HepG2 (cell line): Measurements from ENCODE around the gene PDE3B. TPM values are rescaled to one million over a fixed set of nuclear protein-coding genes. Genes with fewer than 3 reads are reported as not detected.

ENCODE experiments used
- ATF4 ChIP-seq, 2 experiments: fragments of 450-650 bp in 1 of 2; sonication (generic) in 1 of 2; formaldehyde crosslinking; IDR thresholded peaks; 2 replicates each; pipeline versions ENCODE4 v1.5.0 to v1.8.0; 2020 to 2022; ENCODE audit warnings: mild to moderate bottlenecking in 1 of 2, missing genetic modification reagents in 1 of 2
- ATRX ChIP-seq: sonication (generic); formaldehyde crosslinking; IDR thresholded peaks from 2 replicates; pipeline ENCODE4 v1.4.0; 2020; ENCODE audit warnings: missing genetic modification reagents, borderline replicate concordance
- BCL6 ChIP-seq: IDR thresholded peaks from 2 replicates; pipeline ENCODE4 v1.6.1; 2016; ENCODE audit warnings: missing genetic modification reagents, missing compliant biosample characterization
- CBX5 ChIP-seq: sonication (generic); formaldehyde crosslinking; IDR thresholded peaks from 2 replicates; pipeline ENCODE4 v1.4.0; 2020; ENCODE audit warnings: missing genetic modification reagents, borderline replicate concordance
- FOXA1 ChIP-seq, 2 experiments: fragments of 450-650 bp in 1 of 2; sonication (generic) in 1 of 2; formaldehyde crosslinking in 1 of 2; IDR thresholded peaks; 2 replicates each; pipeline versions ENCODE4 v1.4.0 to v1.6.1; 2016 to 2020; ENCODE audit warnings: missing genetic modification reagents in 1 of 2
- GLMP ChIP-seq: sonication (generic); formaldehyde crosslinking; IDR thresholded peaks from 2 replicates; pipeline ENCODE4 v1.9.0; 2021; ENCODE audit warnings: missing genetic modification reagents, mild to moderate bottlenecking, borderline replicate concordance
- GMEB1 ChIP-seq: sonication (generic); formaldehyde crosslinking; IDR thresholded peaks from 2 replicates; pipeline ENCODE4 v1.5.1; 2020; ENCODE audit warnings: missing genetic modification reagents, mild to moderate bottlenecking, borderline replicate concordance
- HDAC1 ChIP-seq: sonication (generic); formaldehyde crosslinking; IDR thresholded peaks from 2 replicates; pipeline ENCODE4 v1.5.1; 2020; ENCODE audit warnings: mild to moderate bottlenecking, missing genetic modification reagents
- HMG20B ChIP-seq: conservative IDR thresholded peaks from 2 replicates; pipeline ENCODE4 v1.6.1; 2016; ENCODE audit warnings: missing genetic modification reagents, missing compliant biosample characterization
- HOXA3 ChIP-seq: sonication (generic); formaldehyde crosslinking; IDR thresholded peaks from 2 replicates; pipeline ENCODE4 v1.5.0; 2020; ENCODE audit warnings: missing genetic modification reagents
- KDM2A ChIP-seq: sonication (generic); formaldehyde crosslinking; IDR thresholded peaks from 2 replicates; pipeline ENCODE4 v1.4.0; 2020; ENCODE audit warnings: low read depth, missing genetic modification reagents, borderline replicate concordance
- REST ChIP-seq, 2 experiments: IDR thresholded peaks; 2 replicates each; pipeline ENCODE4 v1.6.1; 2011 to 2012; ENCODE audit warnings: low read length in 2 of 2, borderline replicate concordance in 1 of 2, low read depth in 1 of 2, mild to moderate bottlenecking in 1 of 2, moderate library complexity in 1 of 2
- SALL1 ChIP-seq: sonication (generic); formaldehyde crosslinking; IDR thresholded peaks from 2 replicates; pipeline ENCODE4 v1.8.0; 2022; ENCODE audit warnings: mild to moderate bottlenecking, missing genetic modification reagents
- SMAD3 ChIP-seq: sonication (generic); formaldehyde crosslinking; IDR thresholded peaks from 2 replicates; pipeline ENCODE4 v1.4.0; 2020; ENCODE audit warnings: missing genetic modification reagents
- TAF15 ChIP-seq: fragments of 200-400 bp; formaldehyde crosslinking; IDR thresholded peaks from one replicate; pipeline ENCODE4 v1.6.1; 2018; ENCODE audit warnings: mild to moderate bottlenecking, low read depth, low read length; ENCODE audit not compliant: poor library complexity, severe bottlenecking
- THAP8 ChIP-seq: sonication (generic); formaldehyde crosslinking; IDR thresholded peaks from 2 replicates; pipeline ENCODE4 v1.5.1; 2020; ENCODE audit warnings: missing genetic modification reagents, mild to moderate bottlenecking, borderline replicate concordance
- ZMYM2 ChIP-seq: sonication (generic); formaldehyde crosslinking; IDR thresholded peaks from 2 replicates; pipeline ENCODE4 v1.8.0; 2022; ENCODE audit warnings: mild to moderate bottlenecking, missing genetic modification reagents
- ZNF235 ChIP-seq: sonication (generic); formaldehyde crosslinking; IDR thresholded peaks from 2 replicates; pipeline ENCODE4 v1.8.1; 2023; ENCODE audit warnings: mild to moderate bottlenecking, missing genetic modification reagents, borderline replicate concordance
- ZNF33A ChIP-seq: sonication (generic); formaldehyde crosslinking; IDR thresholded peaks from 2 replicates; pipeline ENCODE4 v1.5.1; 2020; ENCODE audit warnings: missing genetic modification reagents, mild to moderate bottlenecking, moderate library complexity, borderline replicate concordance
- ZNF512 ChIP-seq: sonication (generic); formaldehyde crosslinking; IDR thresholded peaks from 2 replicates; pipeline ENCODE4 v1.4.0; 2020; ENCODE audit warnings: mild to moderate bottlenecking, missing genetic modification reagents
- polyA plus RNA-seq, 8 experiments: library from polyadenylated mRNA; depleted of rRNA in 3 of 8; stranded (reverse) in 7 of 8; unstranded in 1 of 8; fragments of >200 nt; fragmentation: Illumina TruSeq in 4 of 8; extraction: Trizol in 4 of 8; gene quantifications; 2 replicates each; pipeline versions ENCODE4 v1.2.1 to v1.2.3, GENCODE V29; 2011 to 2016; ENCODE audit warnings: low read depth in 4 of 8, missing spikeins in 1 of 8, mixed read lengths in 1 of 8; ENCODE audit not compliant: insufficient read depth in 1 of 8
- total RNA-seq, 5 experiments: library from RNA; depleted of rRNA; stranded (reverse); fragments of >200 nt; fragmentation: Illumina TruSeq; extraction: Trizol; gene quantifications; 2 replicates each; pipeline ENCODE4 v1.2.3, GENCODE V29; 2016; ENCODE audit warnings: low read depth in 1 of 5

The PDE3B gene
- total and polyA plus RNA-seq, 2 of the 13 experiments (the other 11 are each of a cell fraction or from before 2014, with no cell fraction given), result 14.1 to 26.5 TPM

- no peak for TF ChIP-seq GMEB1
- TF ChIP-seq ATRX (CRISPR knock-in tag), result no peak
- no peak for TF ChIP-seq ZMYM2 (CRISPR knock-in tag)
- TF ChIP-seq ATF4 (CRISPR knock-in tag; IDR thresholded peaks at IDR 0.05), result peak in 1 of 2 experiments; percentile 72; a peak in 2 of 4 replicates
- no peak for TF ChIP-seq HOXA3 (CRISPR knock-in tag)
- TF ChIP-seq TAF15, result no peak
- no peak for TF ChIP-seq HDAC1 (CRISPR knock-in tag)
- no peak for TF ChIP-seq FOXA1 (IDR thresholded peaks at IDR 0.05)
- peak; percentile 87 for TF ChIP-seq FOXA1 (CRISPR knock-in tag; IDR thresholded peaks at IDR 0.05)
- no peak for TF ChIP-seq REST (IDR thresholded peaks at IDR 0.05; ENCODE audit: borderline replicate concordance in 1 of 2, low read depth in 1 of 2, low read length in 2 of 2)
- no peak for TF ChIP-seq GLMP (CRISPR knock-in tag)
- TF ChIP-seq ZNF33A (CRISPR knock-in tag), result no peak
- TF ChIP-seq CBX5, result no peak
- no peak for TF ChIP-seq ZNF512 (CRISPR knock-in tag)
- TF ChIP-seq SALL1 (CRISPR knock-in tag), result no peak
- no peak for TF ChIP-seq KDM2A (CRISPR knock-in tag)
- peak; percentile 69 for TF ChIP-seq BCL6 (CRISPR knock-in tag)
- TF ChIP-seq HMG20B (CRISPR knock-in tag), result no peak
- TF ChIP-seq THAP8 (CRISPR knock-in tag), result no peak
- TF ChIP-seq SMAD3, result no peak
- no peak for TF ChIP-seq ZNF235
These were observed 32.5 kb downstream of the PDE3B start (continued) for GRCh38 chr11:14676068-14676467.
